Left hindlimb (tissue), 1 donor: ENCODE data around the gene NAA25.

Experiments used
- DNase-seq: peaks from one replicate; pipeline ENCODE4 v3.0.0-alpha.2; 2018

NAA25 gene

DNA sequence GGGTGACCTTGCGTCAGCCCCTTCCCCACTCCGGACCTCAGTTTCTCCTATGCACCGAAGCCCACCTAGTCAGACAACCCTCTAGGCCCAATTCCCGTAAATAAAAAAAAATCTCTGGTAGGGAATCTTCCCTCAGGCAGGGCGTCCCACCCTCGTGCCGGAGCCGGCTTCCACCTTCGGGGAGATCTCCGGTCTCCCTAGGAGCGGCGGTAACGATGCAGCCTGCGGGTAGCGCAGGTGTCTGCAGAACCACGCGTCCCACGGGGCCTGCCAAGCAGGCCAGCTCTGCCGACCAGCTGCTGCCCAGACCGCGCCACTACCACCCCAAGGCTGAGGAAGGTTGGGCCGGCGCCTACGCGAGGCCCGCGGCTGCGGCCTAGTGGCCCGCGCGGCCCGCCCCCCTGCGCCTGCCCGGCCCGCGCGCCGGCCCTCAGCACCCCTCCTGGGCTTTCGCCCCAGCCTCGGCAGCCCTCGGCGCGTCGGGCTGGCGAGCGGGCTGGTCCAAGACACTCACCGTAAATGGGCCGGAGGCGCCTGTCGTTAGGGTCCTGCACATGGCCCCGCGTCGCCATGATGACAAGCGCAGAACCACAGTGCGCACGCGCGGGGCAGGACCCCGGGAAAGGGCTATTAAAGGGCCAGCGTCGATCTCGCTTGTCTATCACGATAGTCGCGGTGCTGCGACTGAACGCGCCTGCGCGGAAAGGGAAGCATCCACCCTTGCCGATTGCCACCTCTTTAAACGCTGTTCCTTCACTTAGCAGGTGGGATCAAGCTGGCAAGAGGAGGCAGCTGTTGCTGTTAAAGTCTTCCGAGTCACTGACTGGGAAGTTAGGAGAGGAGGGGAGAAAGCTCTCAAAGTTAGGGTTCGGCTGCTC lies at the start of gene NAA25:
Gene NAA25 (minus strand): TSS at position 582 of the 878 bp plus-strand sequence. CDS start 10 bp downstream, at position 572.
- DNase-seq: peak; percentile 91

- DNase-seq: no peak
Observed at GRCh38 chr12:112153893-112154219, 45.3 kb upstream of the NAA25 start.

DNA sequence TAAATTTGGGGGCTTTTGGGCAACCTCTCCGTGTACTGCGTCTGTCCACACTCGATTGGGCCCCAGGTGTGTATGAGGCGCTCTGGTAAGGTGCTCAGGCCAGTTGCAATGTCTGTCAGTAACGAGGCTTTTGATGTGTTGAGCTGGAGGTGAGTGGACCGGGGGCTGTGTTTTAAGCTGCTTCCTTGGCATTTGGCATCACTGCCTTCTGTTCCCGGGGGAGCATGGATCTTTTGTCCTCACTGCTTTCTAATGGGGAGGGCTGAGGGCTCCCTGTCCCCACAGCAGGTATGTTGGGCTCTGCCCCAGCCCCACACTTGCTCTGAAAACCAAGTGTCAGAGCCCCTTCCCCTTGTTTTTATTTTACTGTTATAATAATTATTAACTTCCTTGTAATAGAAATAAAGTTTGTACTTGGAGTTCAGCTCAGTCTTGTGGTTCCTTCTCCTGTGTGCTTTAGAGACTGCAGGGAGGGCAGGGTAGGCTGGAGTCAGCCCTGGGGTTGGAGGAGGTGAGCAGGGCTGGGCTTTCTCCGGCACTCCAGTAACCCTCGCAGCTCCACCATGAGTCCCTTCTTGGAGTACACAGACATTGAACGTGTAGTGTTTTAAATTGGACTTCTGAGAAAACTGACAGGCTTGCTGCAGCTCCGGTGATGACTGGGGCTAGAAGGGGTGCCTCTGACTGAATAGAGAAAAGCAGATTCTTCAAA lies 44.8 kb upstream of the NAA25 start:
- DNase-seq: no peak

GRCh38 chr12:112151766-112152541 lies 43.4 kb upstream of the NAA25 start:
- DNase-seq: no peak

- DNase-seq: peak; percentile 51
Observed at GRCh38 chr12:112149596-112149995, 41.0 kb upstream of the NAA25 start.

GRCh38 chr12:112148031-112148513 lies 39.5 kb upstream of the NAA25 start:
- no peak for DNase-seq

DNA sequence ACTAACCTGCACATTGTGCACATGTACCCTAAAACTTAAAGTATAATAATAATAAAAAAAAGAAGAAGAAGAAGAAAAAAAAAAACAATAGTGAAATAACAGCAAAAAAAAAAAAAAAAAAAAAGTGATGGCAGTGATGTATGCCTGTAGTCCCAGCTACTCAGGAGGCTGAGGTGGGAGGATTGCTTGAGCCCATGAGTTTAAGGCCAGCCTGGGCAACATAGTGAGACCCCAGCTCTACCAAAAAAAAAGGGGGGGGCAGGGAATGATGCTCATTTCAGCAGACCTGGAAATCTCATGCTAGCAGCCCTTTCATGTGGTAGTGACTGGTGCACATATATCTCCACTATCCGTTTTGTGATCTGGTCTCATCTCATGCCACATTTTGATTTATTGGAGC lies 37.5 kb upstream of the NAA25 start:
- DNase-seq: no peak

- no peak for DNase-seq
Observed at GRCh38 chr12:112140728-112141127, 32.1 kb upstream of the NAA25 start.

GRCh38 chr12:112134731-112135130 lies 26.1 kb upstream of the NAA25 start:
- DNase-seq: no peak

- no peak for DNase-seq
Observed at GRCh38 chr12:112133418-112133817, 24.8 kb upstream of the NAA25 start.

GRCh38 chr12:112131686-112132085 lies 23.1 kb upstream of the NAA25 start:
- DNase-seq: no peak

- DNase-seq: no peak
Observed at GRCh38 chr12:112130441-112130998, 21.9 kb upstream of the NAA25 start.

- DNase-seq: no peak
Observed at GRCh38 chr12:112126911-112127310, 18.3 kb upstream of the NAA25 start.

- peak; percentile 41 for DNase-seq
Observed at GRCh38 chr12:112126000-112126438, 17.4 kb upstream of the NAA25 start.

- peak; percentile 99 for DNase-seq
Observed at GRCh38 chr12:112125250-112125999, 16.8 kb upstream of the NAA25 start, which contains the start of gene TRAFD1. Gene TRAFD1, plus strand, starts transcription at chr12:112125560. Its CDS starts 4,963 bp downstream, at chr12:112130523.

DNA sequence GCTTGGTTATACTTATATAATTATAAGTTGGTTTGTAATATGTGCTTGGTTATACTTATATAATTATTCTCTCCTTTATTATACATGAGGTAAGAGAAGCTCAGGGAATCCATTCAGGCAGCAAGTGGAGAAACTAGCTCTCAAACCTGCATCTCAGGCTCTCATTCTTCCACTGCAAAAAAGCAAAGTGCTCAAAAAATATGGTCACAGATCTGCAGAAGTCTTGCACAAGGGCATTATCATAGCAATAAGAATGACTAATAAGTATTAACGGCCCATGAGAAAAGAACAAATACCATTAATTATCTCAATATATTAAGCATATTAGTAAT lies 16.3 kb upstream of the NAA25 start:
- no peak for DNase-seq

GRCh38 chr12:112122823-112123690 lies 14.5 kb upstream of the NAA25 start:
- DNase-seq: no peak

- DNase-seq: peak; percentile 85
Observed at GRCh38 chr12:112121780-112122565, 13.4 kb upstream of the NAA25 start.

DNA sequence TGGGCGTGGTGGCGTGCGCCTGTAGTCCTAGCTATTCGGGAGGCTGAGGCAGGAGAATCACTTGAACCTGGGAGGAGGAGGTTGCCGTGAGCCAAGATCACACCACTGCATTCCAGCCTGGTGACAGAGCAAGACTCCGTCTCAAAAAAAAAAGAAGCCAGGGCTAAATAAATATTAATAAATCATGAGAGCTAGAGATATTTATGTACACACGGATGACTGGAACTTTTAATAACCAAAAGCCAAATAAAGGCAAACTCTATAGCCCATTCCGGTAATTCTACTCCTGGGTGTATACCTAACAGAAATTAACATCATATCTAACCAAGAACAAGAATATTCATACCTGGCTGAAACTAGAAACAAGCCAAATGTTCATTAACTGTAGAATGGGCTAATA lies 9.1 kb upstream of the NAA25 start:
- no peak for DNase-seq
